NCI-H1092 (cell line): ENCODE results near the gene B2M.
A peak's percentile ranks its signal among the peaks of the same experiment; 100 is the strongest.
"Not testable (repeated sequence)": the region's sequence is repeated elsewhere in the genome, so short reads cannot be mapped to it uniquely, and the experiment has no call there.

Experiments used
- DNase-seq: peaks from one replicate; lab custom pipeline; 2025; lab: John Stamatoyannopoulos, UW

Gene B2M

DNA sequence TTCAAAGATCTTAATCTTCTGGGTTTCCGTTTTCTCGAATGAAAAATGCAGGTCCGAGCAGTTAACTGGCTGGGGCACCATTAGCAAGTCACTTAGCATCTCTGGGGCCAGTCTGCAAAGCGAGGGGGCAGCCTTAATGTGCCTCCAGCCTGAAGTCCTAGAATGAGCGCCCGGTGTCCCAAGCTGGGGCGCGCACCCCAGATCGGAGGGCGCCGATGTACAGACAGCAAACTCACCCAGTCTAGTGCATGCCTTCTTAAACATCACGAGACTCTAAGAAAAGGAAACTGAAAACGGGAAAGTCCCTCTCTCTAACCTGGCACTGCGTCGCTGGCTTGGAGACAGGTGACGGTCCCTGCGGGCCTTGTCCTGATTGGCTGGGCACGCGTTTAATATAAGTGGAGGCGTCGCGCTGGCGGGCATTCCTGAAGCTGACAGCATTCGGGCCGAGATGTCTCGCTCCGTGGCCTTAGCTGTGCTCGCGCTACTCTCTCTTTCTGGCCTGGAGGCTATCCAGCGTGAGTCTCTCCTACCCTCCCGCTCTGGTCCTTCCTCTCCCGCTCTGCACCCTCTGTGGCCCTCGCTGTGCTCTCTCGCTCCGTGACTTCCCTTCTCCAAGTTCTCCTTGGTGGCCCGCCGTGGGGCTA lies at the start of gene B2M, which contains the start of gene PATL2:
TSS of gene B2M (plus strand) at position 422 of the 647 bp plus-strand sequence. CDS start at position 452, 30 bp downstream.
TSS of gene PATL2 (minus strand) at position 228 of the 647 bp plus-strand sequence. CDS start 34,833 bp downstream, outside the sequence.
- peak; percentile 90 for DNase-seq

- DNase-seq: no peak
These were observed 49.7 kb upstream of the B2M start for GRCh38 chr15:44661576-44661975.

GRCh38 chr15:44662478-44663409 lies 48.6 kb upstream of the B2M start:
- peak; percentile 22 for DNase-seq

GRCh38 chr15:44663410-44664308 lies 47.7 kb upstream of the B2M start, which contains the start of gene SPG11:
TSS of gene SPG11 (minus strand) at chr15:44663662. CDS start at chr15:44663647, 15 bp downstream.
- peak; percentile 94 for DNase-seq

GRCh38 chr15:44666210-44667038 lies 44.9 kb upstream of the B2M start:
- DNase-seq: no peak

- DNase-seq: no peak
These were observed 44.3 kb upstream of the B2M start for GRCh38 chr15:44667039-44667360.

DNA sequence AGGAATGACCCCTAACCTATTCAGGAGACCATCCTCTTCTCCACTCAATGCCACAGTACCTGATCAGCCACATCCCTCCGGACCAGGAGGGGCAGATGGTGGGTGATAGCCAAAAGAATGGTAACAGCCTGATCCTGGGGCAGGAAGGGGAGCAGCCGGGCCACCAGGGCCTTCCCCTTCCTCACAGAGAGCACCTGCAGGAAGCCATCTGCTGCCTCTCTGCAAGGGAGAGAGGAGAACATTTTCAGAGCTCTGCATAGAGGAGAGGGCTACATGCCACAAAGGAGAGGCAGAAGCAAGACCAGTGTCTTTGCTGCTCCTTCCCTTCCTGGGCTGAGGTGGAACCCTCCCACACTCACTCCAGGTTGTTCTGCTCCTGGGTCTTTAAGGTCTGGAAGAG lies 42.4 kb upstream of the B2M start:
- no peak for DNase-seq

DNA sequence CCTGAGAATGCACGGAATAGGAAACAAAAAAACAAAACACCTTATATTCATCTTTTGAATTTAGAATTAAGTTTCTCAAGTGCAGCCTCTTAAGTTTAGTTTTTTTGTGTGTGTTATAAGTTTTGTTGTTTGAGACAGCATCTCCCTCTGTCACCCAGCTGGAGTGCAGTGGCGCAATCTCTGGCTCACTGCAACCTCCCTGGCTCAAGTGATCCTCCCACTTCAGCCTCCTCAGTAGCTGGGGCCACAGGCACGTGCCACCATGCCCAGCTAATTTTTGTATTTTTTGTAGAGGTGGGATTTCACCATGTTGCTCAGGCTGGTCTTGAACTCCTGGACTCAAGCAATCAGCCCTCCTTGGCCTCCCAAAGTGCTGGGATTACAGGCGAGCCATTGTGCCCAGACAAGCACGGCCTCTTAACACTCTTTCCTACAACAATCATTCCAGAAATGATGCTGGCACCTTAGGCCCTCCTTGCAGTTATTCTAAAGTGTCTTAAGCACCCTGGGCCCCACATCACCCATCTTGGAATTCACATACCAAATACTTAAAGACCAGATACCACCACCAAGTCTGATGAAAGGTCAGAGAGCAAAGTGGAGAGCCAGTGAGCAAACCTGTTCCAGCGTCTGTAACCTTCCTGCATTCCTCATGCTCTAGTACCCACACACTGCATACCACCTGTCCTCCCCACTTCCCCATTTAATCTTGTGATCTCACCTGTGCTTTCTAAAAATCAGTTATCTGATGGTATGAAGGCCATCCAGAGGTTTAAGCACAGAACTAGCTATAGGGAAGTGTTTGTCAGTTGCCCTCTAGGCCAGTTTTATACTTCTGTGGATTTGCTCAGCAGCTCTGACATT lies 41.0 kb upstream of the B2M start:
- DNase-seq: no peak

GRCh38 chr15:44673639-44674038 lies 37.7 kb upstream of the B2M start:
- no peak for DNase-seq

DNA sequence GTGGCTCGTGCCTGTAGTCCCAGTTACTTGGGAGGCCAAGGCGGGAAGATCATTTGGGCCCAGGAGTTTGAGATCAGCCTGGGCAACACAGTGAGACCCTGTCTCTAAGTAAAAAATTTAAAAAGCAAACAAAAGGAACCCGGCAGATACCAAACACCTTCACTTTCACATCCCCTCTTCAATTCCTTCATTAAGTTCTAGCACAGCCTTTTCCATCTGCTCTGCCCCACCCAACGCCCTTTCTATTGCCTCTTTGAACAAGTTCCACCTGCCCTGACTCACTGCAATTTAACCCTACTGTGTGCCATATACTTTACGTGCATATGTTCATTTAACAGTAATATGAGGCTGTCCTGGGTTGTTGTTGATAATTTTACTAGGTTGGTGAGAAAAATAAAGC lies 35.4 kb upstream of the B2M start:
- no peak for DNase-seq

GRCh38 chr15:44676676-44677075 lies 34.6 kb upstream of the B2M start:
- no peak for DNase-seq

DNA sequence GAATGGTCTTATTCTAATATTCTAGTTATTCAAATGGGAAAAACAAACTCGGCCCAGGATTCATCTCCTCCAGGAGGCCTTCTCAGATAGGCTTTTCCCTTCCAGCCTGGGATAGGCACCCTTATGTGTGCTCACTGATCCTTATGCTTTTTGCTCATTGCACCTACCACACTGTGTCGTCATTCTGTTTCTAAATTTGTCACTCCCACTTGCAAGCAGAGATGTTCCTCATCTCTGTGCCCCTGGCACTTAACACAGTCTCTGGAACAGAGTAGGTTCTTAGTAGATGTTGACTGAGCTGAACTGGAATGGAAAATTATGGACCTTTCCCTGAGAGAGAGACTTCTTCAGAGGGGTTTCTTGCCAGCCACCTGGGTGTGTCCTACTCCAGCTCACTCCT lies 29.1 kb upstream of the B2M start:
- DNase-seq: no peak

DNA sequence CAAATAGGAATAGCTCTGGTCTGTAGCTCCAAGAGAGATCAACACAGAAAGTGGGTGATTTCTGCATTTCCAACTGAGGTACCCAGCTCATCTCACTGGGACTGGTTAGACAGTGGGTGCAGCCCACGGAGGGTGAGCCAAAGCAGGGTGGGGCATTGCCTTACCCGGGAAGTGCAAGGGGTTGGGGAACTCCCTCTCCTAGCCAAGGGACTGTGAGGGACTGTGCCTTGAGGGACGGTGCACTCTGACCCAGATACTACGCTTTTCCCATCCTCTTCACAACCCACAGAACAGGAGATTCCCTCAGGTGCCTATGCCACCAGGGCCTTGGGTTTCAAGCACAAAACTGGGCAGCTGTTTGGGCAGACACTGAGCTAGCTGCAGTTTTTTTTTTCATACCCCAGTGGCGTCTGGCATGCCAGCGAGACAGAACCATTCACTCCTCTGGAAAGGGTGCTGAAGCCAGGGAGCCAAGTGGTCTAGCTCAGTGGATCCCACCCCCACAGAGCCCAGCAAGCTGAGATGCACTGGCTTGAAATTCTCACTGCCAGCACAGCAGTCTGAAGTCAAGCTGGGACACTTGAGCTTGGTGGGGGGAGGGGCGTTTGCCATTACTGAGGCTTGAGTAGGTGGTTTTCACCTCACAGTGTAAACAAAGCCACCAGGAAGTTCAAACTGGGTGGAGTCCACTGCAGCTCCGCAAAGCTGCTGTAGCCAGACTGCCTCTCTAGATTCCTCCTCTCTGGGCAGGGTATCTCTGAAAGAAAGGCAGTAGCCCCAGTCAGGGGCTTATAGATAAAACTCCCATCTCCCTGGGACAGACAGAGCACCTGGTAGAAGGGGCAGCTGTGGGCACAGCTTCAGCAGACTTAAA lies 28.3 kb upstream of the B2M start:
- DNase-seq: not testable (repeated sequence)

DNA sequence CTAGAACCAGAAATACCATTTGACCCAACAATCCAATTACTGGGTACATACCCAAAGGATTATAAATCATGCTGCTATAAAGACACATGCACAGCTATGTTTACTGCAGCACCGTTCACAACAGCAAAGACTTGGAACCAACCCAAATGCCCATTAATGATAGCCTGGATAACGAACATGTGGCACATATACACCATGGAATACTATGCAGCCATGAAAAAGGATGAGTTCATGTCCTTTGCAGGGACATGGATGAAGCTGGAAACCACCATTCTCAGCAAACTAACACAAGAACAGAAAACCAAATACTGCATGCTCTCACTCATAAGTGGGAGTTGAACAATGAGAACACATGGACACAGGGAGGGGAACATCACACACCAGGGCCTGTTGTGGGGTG lies 22.0 kb upstream of the B2M start:
- not testable (repeated sequence) for DNase-seq

DNA sequence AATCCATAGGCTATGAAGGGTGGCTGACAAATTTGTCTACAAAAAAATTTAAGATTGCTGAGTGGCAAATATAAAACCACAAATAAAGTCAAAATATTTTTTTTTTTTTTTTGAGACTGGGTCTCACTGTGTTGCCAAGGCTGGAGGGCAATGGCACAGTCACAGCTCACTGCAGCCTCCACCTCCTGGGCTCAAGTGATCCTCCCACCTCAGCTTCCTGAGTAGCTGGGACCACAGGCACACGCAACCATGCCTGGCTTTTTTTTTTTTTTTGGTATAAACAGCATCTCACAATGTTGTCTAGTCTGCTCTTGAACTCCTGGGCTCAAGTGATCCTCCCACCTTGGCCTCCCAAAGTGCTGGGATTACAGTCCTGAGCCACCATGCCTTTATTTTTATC lies 21.1 kb upstream of the B2M start:
- not testable (repeated sequence) for DNase-seq

DNA sequence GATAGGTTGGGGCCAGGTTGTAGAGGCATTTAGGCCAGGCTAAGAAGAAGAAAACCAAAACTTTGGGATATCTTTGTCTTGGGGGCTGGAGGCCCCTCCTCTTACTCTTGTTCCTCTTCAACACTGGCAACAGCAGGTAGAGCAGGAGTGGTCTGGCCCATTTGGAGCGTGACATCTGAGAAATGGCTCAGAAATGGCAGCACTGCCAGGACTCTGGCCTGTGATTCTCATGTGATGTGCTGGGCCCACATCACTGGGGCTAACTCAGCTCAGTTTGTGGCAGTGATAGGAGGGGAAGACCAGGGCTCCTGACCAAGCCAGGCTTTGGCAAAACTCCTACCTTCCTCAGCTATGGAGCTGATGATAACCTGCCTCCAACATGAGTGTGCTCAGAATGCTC lies 18.7 kb upstream of the B2M start:
- DNase-seq: no peak

GRCh38 chr15:44694416-44694815 lies 16.9 kb upstream of the B2M start:
- DNase-seq: no peak

GRCh38 chr15:44695294-44695693 lies 16.0 kb upstream of the B2M start:
- no peak for DNase-seq

- DNase-seq: no peak
These were observed 14.3 kb upstream of the B2M start for GRCh38 chr15:44697014-44697413.
